Activated CD4-positive, CD25-positive, alpha-beta regulatory T cell treated with anti-CD3 and anti-CD28 coated beads, Interleukin-2, amount 50 U/mL, for 16 hours (primary cell): ENCODE measurements around the gene JDP2.

Source experiments
- DNase-seq: peaks from one replicate; pipeline ENCODE4 v3.0.0-alpha.2; 2020; ENCODE audit warnings: low read depth, low spot score

JDP2 gene

DNA sequence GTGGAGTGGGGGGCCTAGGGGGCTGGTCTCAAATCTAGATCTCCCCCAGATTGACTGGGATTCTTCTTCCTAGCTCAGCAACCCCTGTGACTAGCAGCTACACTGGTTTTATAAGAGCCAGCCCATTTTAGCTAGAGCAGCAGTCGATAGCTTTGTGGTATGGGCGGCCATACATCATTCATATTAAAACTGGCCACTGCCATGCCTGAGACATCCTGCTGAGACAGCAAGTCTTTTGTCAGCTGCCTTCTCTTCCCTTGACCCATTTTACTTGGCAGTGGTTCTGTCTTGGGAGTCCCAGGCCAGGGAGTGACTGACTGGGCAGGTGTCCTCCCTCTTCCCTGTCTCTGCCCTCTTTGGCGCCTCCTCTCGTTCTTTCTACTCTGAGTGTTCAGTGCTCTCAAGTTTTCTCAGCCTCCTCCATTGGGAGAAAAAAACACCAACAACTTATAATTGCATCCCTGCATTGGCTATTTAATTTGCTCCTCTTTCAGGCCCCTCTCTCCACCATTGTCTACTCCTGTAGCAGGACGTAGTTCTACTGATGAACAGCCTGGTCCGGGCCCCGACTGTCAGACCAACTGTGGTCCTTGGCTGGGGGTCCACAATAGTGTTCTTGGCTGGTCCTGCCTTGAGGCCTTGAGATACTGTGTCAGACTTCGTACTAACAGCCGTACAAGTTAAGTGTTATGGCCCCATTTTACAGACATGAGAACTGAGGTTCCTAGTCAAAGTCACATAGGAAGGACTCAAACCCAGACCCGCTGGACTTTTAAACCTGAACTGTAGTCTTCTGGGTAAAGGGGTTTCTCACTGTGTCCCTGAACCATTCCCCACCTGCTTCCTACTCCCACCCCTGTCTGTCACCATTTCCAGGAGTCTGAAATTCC lies 18.3 kb upstream of the JDP2 start:
- no peak for DNase-seq

DNA sequence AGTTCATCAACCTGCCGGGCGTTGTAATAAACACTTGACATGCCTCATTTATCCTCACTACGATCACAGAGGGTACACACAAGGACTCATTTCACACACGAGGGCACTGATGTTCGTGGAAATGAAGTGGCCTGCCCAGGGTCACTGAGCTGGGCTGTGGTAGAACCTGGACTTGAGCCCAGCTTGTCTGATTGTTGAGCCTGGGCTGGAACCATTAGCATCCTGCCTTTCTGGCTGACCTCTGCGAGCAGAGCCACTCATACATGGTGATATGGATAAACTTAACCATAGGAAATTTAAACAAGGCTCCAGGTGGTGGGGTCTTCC lies 16.6 kb upstream of the JDP2 start:
- DNase-seq = no peak

DNA sequence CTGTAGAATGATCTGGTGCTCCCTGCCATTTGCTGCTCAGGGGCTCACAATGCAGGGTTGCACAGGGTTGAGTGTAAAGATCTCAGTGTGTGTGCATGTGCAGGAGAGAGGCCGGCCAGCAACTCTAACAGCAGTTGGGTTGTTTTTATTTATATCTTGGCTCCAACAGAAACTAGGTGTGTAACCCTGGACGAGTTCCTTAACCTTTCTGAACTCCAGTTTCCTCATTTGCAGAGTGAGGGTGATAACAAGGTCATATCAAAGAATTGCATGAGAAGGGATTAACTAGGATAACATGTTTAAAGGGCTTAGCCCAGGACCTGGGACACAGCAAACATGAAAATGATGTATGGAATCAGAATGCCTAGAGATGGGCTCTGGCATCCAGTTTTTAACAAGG lies 14.8 kb upstream of the JDP2 start:
- no peak for DNase-seq

DNA sequence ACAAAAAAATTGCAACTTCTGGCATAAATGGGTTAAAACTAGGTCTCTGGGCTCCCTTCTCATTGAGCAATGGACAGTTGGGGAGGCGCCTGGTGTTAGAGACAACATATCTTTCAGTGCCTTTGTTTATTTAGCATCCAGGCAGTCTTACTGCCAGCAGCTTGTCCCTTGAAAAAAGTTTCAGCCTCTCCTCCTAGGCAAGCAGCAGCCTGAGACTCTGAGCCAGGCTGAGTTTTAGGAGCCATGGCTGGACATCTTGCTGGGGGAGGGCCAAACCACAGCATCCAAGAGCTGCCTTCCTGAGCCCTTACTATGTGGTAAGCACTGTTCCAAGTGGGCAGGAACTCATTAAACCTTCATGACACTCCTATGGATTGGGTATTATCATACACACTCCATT lies 10.1 kb upstream of the JDP2 start:
- no peak for DNase-seq

DNA sequence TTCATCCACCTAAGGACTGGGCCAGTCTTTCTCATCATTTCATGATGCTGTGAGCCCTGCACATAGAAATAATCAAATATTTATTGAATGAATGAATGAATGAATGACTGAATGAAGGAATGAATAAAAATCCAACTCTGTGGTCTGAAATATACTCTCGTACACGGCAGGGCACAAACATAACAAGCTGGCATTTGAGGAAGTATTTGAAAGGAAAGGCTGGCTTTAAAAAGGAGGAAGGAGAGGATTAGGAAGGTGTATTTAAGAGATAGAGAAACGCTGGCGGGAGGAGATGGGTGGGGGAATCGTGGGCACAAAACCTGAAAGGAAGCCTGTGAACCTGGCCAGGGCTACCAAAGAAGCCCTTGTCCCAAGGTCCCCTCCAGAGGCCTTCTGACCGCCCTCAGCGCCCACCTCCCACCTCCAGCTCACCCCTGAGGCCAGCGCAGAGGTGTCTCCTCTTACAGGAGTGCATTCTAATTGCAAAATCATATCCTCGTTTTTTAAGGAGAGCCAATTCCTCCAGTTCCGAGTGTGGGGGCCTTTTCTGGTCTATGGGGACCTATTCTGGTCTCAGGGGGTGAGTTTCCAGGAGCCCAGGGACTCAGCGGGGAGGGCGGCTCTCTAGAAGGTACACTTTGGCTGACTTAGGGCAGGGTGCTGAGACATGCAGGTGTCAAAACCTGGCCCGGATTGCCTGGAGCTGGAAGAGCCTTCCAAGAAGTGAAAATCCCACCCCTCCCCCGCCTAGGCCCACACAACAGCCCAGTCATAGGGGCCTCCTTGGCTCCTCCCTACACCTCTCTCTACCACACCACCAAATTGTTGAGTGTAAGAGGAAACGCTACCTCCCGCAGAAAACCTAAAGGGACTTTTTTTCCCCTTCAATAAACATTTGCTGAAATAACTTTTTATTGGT lies 8.7 kb upstream of the JDP2 start:
- DNase-seq = no peak

DNA sequence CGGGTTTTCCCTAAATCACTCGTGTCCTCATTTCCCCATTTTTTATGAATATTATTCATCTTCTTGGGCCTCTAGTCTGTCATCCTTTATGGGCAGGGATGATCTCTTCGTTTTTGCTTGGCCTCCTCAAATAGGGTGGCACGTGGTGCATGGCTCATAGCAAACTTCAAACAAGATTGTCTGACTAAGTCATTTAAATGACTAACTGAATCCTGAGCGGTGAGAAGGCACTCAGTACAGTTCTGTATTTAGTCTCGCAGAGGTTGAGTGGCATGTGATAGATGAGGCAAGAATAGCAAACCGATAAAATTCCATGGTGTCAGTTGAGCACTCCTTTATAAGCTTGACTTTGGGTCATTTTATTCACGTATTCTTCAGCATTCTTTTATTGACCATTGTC lies 5.7 kb upstream of the JDP2 start:
- DNase-seq = no peak

DNA sequence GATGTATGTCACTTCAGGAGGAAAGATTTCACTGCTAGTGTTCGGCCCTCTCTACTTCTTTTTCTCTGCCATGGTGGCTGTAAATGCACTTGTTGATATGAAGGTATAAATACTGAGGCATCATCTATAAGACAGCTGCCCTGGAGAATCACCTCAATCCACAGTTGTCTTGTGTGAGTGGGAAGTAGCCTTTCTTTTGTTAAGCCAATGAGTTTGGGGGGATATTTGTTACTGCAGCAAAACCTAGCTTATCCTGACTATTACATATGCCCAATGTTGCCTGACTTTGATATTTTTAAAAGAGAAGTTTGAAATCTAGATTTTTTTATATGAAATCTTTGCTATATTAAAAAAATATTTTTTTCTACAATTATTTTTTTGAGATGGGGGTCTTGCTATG lies 3.3 kb upstream of the JDP2 start:
- no peak for DNase-seq

DNA sequence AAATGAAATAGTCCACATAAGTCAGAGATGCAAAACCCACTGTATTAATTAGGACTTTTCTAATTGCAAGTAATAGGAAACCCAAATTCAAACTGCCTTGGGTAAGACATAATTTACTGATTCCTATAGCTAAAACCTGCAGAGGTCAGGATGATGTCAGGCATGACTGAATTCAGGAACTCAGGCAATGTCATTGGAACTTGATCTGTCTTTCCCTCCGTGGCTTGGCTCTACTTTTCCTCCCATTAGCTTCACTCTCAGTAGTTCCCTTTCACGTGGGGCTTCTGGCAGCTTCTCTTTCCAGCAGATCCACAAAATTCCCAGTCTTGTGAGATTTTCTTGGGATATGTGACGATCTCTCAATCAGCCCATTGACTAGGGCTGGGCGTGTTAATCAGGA lies 2.4 kb upstream of the JDP2 start:
- DNase-seq = no peak

DNA sequence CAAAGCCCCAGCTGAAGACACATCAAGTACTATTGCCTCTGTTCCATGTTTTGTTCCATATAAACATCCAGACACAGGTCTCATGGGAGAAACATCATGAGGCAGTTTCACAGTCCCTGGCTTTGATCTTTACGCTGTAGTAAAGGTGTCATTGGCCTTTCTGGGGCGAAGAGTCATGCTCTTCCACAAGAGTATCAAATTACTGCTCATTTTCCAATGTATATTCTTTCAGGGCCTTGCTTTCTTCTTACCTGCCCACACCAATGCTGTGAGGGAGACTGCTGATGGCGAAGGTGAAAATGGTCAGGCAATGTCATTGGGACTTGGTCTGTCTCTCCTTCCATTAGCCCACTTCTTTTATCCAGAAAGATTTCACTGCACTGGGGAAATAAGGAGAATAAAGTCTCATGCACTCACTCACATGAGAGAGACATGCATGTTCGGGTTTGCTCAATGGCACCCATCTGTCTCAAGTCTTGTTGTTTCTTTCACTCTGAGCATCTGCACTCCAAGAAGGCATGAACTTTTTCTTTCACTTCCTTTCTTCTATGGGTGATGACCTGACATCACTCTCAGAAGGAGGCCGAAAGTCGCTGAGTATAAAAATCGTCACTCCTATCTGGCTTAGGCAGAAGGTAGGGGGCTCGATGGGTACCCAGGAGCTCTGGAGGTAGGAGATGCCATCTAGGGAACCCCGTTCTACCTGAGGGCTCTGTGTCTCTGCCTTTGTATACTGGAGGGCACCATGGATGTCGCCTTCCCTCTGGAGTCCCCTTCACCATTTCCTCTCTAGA lies 1.3 kb upstream of the JDP2 start:
- no peak for DNase-seq

DNA sequence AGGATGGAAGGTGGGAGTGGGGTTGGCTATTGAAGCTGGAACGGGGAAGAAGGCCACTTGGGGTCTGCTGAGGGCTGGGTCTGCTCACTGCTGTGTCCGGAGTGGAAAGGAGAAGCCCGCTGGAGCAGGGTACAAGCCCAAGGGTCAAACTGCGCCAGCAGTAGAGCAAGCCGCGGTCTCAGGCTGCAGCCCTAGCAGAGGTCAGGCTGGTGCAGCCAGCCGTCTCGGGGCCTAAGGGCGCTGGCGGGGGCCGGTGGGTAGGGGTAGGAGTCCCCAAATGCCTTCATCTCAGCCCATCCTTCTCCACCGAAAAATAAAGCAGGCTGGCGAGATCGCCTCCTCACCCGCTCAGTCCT lies 718 bp upstream of the JDP2 start:
- DNase-seq = no peak

DNA sequence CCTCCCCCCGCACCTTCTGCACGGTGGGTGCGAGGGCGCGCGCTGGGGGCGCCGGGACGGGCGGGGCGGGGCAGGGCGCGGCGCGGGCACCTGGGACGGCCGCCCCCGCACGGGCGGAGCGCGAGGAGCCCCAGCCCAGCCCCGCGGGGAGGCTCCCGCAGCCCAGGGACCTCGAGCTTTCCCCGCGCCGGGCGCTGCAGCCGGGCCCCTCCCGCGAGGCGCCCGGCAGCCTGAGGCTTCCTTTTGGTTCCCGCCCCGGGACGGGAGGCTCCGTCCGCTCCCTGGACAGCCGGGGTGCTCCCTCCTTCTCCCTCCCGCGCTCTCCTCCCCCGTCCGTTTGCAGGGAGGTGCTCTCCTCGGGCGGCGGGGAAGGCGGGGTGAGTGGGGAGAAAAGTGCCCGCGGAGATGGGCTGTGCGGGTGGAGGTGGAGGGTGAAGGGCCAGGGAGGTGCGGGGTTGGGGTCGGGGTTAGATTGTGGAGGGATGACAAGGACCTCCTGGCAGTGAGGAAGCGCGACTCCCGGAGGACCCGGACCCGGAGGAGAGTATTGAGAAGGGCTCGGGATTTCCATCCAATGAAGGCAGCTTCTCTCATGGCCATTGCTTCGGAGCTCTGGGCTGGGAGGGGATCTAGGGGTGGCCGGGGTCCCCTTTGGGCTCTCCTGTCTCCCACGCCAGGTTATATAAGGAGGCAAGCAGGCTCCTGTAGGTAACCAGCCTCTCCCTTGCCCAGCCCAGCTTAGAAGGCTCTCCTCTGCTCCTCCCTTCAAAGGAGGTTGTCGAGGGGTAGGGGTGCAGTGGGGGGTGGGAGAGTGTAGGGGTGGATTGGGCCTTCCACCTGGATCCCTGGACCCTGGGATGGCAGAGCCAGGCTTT lies 645 bp downstream of the JDP2 start:
- DNase-seq = no peak

DNA sequence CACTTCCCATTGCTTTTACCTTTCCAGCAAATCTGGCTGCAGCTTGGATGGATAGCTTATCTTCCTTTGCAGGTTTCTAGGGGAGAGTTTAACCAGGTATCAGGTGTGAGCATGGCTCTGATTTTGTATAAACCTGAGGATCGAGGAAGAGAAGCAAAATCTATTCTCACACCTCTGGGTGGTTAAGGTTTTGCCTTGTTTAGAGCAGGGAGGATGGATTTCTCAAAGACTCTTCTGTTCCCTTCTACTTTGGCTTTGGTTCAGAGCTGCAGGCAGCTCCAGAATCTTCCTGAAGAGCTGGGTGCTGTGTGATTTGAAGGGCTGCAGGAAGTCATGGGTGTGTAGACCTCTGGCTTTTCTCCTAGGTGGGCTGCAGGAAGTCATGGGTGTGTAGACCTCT lies 1.7 kb downstream of the JDP2 start:
- no peak for DNase-seq

DNA sequence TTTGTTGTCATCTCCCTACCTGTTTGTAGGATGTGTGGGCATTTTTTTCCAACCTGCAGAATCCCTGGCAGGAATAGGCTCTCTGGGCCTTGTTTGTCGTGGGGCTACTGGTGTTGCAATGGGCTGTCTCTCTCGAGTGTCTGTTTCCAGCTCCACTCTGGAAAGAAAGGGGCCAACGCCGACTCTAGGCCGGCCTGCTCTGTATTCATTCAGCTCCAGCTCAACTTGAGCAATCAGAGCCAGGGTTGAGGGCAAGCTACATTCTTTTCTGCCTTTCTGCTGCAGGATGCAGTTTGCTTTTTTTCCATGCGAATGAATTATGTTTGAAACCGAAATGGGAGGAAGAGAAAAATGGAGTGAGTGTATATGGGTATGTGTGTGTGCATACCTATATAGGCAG lies 2.3 kb downstream of the JDP2 start:
- no peak for DNase-seq

DNA sequence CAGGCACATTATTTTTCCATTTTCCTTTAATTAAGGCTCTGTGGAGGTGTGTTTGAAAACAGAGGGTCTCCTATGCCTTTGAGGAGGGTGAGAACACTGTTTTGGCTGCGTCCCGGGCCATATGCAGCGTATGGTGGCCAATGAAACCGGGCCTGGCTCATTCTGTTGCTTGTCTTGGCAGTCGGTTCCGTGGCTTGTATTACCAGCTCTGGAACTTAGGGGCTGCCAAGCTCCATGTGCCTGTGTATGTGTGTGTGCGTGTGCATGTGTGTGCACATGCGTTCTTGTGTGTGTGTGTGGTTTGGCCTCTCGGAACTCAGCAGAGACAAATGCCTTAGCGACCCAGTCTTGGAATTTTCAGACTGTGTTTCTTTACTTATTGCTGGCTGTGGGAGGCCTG lies 2.7 kb downstream of the JDP2 start:
- no peak for DNase-seq

DNA sequence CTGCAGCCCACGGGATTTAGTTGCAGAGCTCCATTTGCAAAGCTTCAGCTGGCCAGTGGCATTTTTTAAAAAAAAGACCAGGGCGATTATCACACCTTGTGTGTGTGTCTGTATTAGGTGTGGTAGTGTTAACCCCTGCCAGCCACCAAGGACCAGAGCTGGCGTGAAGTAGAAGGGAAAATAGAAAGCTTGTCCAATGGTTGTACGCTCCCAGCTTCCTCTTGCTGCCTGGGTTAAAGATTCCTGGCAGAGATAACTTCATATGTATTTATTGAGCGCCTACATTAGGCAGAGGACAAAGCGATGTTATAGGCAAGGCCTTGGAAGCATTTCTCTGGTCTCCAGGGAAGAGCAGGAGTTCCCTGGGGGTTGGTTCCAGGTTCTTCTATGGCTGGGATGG lies 3.2 kb downstream of the JDP2 start:
- DNase-seq = no peak

DNA sequence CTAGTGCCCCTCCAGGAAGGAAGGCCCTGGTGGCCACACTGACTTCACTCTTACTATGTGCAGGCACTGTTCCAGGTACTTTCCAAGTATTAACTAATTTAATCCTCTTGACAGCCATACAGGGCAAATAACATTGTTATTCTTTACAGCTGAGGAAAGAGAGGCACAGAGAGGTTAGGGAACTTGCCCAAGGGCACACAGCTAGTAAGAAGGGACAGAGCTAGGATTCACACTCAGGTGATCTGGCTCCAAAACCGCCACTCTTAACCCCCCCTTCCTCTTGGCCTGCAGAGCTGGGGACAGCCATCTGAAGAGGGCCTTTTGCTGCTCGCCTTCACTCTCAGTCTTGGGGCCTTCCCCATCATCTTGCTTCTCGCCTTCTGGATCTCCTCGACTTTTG lies 4.0 kb downstream of the JDP2 start:
- DNase-seq = no peak

DNA sequence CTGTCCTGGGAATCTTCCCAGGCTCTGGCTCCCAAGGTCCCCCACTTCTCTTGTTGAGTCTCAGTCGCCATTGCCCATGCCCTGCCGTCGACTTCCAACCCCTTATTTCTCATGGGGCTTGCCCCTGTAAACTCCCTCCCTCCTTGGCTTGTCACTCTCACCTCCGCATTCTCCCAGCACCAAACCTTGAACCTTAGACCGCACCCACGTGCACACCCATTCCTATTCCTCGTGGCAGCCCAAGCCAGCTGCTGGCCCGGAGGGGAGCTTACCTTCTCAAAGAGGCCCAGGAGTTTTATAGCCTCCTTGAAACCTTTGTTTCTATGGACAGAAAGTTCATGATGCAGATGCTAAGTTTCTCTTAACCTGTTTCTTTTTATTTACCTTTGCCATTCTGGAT lies 4.6 kb downstream of the JDP2 start:
- DNase-seq = no peak

DNA sequence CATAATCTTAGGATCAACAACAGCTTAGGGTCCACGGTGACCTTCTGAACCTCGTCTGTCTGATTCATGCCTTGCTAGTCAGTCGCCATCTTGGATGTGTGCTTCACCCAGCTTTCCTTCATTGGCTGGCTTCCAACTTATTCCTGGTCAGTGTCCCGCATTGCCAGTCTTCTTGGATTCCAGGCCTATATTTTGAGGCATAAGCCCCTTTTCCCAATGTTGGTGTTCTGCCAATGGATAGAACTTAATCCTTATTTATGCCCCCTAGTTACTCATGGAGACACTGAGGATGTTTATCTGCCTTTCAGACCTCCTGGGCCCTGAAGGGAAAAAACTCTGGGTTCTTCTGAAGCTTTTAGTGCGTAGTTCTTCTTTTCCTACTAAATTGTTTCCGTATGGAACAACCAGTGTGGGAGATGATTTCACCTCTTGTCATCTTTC lies 5.8 kb downstream of the JDP2 start:
- DNase-seq = no peak

DNA sequence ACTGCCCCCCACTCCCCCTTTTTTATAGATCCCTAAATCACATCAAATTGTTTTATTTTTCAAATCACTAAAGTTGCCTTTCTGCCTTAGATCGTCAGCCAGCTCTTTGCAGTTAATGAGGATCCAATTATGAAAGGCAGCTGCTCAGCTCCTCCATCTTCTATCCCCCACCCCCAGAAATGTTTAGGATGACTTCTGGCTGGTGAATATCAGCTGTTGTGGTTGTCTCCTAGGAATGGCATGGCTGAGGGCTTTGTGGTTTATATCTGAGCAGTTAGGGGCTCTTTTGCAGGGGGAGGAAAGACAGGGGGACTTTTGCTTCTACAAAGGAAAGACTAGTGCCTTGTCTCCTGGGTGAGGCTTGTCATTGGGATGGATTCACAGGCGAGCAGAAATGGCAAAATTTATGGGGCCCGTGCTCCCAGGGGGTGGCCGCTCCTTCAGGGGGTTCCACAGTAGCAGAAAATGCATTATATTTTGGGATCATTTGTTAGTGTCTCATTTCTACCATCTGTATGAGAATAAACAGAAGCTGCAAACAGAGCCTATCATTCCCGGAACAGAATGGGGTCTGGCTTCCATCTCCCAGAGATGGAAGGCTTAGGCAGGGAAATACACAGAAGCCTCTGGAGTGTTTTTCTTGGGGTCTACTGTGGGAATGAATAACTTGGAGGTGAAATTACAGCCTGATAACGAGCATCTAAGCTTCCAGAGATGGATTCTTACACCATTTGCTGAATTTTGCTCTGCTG lies 6.5 kb downstream of the JDP2 start:
- no peak for DNase-seq

DNA sequence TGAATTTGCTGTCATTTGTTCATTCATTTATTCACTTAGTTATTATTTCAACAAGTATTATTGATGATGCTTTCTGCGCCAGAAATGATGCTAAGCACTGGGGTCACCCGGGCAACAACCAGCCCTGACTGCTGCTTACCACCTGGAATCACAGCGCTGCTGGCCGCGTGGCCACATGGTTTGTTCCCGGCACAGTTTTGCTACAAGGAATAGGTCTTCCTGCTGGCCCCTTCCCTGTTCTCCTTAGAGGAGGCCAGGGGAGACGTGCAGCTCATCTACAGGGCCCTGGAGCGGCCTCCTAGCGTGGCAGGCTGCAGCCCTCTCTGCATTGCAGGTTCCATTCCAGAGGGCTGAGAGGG lies 7.0 kb downstream of the JDP2 start:
- DNase-seq = no peak

DNA sequence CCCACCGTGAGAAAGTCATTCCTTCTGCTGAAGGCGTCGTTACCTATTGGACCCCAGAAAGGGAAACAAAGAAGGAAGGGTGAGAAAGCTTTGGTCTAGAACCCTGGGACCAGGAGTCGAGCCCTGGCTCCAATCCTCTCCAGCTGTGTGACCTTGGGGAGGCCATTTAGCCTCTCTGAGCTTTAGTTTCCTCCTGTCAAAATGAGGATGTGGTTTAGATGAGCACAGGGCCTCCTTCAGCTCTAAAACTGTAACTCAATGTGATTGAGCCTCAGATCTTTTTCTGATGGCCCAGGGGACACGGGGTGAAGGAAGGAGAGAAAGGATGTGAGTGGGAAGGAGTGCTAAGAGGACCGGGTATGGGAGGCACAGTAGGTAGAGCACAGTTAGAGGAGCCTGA lies 7.7 kb downstream of the JDP2 start:
- no peak for DNase-seq
